ENCODE results near the gene OR2C3. TPM values are rescaled to one million over a fixed set of nuclear protein-coding genes. Genes with fewer than 3 reads are reported as not detected.

Gene OR2C3
- total and polyA plus RNA-seq, 2 experiments from 2014 or later = not detected

DNA sequence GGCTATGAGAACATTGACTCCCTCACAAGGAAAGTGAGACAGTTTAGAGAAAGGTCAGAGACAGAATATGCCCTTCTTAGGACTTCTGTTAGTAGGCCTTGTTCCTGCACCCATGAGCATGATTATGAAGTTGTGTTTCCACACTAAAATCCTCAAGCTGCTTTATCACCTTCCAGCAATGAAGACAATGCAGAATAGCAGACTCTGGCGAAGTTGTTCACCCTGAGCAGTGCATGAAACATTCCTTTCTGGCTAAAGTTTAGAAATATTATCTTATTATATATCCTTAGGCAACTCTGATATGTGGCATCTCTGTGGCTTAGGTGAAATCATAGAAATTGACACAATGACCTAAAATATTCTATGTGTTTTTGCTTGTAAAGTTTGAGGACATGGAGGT is 38.0 kb upstream of the OR2C3 start:
- no peak overlapping the region for H3K4me3 Mint-ChIP-seq
- no peaks in the 10 kb centered on the region for H3K27me3 Mint-ChIP-seq (ENCODE audit: insufficient read depth, low read depth, poor library complexity)
- H3K27ac Mint-ChIP-seq = no peak overlapping the region
- no peak for TF ChIP-seq EZH2 (IDR thresholded peaks at IDR 0.05; ENCODE audit: low read depth, unreplicated experiment)
- TF ChIP-seq, protein P1, sequence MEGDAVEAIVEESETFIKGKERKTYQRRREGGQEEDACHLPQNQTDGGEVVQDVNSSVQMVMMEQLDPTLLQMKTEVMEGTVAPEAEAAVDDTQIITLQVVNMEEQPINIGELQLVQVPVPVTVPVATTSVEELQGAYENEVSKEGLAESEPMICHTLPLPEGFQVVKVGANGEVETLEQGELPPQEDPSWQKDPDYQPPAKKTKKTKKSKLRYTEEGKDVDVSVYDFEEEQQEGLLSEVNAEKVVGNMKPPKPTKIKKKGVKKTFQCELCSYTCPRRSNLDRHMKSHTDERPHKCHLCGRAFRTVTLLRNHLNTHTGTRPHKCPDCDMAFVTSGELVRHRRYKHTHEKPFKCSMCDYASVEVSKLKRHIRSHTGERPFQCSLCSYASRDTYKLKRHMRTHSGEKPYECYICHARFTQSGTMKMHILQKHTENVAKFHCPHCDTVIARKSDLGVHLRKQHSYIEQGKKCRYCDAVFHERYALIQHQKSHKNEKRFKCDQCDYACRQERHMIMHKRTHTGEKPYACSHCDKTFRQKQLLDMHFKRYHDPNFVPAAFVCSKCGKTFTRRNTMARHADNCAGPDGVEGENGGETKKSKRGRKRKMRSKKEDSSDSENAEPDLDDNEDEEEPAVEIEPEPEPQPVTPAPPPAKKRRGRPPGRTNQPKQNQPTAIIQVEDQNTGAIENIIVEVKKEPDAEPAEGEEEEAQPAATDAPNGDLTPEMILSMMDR (conservative IDR thresholded peaks at IDR 0.05; ENCODE audit: low read depth in 2 of 2) = no peak
- TF ChIP-seq JUNB (IDR thresholded peaks at IDR 0.05; ENCODE audit: unreplicated experiment) = no peak
- no peak for TF ChIP-seq ZNF462 (CRISPR knock-in tag; IDR thresholded peaks at IDR 0.05)
- TF ChIP-seq ZNF331 (CRISPR knock-in tag; IDR thresholded peaks at IDR 0.05; ENCODE audit: low read depth) = no peak
- TF ChIP-seq STAT1 (IDR thresholded peaks at IDR 0.05; ENCODE audit: unreplicated experiment) = no peak
- TF ChIP-seq NANOG (IDR thresholded peaks at IDR 0.05; ENCODE audit: borderline replicate concordance) = no peak
- TF ChIP-seq ETS1 (IDR thresholded peaks at IDR 0.05) = no peak
- TF ChIP-seq ZNF114 (CRISPR knock-in tag; IDR thresholded peaks at IDR 0.05) = no peak
- TF ChIP-seq EZH2phosphoT487 (IDR thresholded peaks at IDR 0.05; ENCODE audit: unreplicated experiment) = no peak
- no peak for TF ChIP-seq CREB1 (CRISPR knock-in tag; IDR thresholded peaks at IDR 0.05; ENCODE audit: low read depth)
- no peak for TF ChIP-seq POLR2AphosphoS5 (IDR thresholded peaks at IDR 0.05; ENCODE audit: low read depth)
- TF ChIP-seq, protein P2, sequence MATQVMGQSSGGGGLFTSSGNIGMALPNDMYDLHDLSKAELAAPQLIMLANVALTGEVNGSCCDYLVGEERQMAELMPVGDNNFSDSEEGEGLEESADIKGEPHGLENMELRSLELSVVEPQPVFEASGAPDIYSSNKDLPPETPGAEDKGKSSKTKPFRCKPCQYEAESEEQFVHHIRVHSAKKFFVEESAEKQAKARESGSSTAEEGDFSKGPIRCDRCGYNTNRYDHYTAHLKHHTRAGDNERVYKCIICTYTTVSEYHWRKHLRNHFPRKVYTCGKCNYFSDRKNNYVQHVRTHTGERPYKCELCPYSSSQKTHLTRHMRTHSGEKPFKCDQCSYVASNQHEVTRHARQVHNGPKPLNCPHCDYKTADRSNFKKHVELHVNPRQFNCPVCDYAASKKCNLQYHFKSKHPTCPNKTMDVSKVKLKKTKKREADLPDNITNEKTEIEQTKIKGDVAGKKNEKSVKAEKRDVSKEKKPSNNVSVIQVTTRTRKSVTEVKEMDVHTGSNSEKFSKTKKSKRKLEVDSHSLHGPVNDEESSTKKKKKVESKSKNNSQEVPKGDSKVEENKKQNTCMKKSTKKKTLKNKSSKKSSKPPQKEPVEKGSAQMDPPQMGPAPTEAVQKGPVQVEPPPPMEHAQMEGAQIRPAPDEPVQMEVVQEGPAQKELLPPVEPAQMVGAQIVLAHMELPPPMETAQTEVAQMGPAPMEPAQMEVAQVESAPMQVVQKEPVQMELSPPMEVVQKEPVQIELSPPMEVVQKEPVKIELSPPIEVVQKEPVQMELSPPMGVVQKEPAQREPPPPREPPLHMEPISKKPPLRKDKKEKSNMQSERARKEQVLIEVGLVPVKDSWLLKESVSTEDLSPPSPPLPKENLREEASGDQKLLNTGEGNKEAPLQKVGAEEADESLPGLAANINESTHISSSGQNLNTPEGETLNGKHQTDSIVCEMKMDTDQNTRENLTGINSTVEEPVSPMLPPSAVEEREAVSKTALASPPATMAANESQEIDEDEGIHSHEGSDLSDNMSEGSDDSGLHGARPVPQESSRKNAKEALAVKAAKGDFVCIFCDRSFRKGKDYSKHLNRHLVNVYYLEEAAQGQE (IDR thresholded peaks at IDR 0.05; ENCODE audit: unreplicated experiment) = no peak
- Histone ChIP-seq H3K36me3 (ENCODE audit: insufficient read depth) (no peaks in the 10 kb centered on the region), H3K4me1 (ENCODE audit: insufficient read depth) (no peaks in the 10 kb centered on the region), H3K27ac (ENCODE audit: low read depth) (no peak overlapping the region), H3F3A (replicated peaks; ENCODE audit: low read depth) (no peaks in the 10 kb centered on the region), H2AFZ (no peak overlapping the region), H3K27me3 (ENCODE audit: insufficient read depth) (no peaks in the 10 kb centered on the region), H3K9me2 (ENCODE audit: insufficient read depth) (0 out of 2 replicates have a peak, but pooled peaks cover 7% of the 10 kb centered on the region), H3K79me2 (replicated peaks; ENCODE audit: insufficient read depth) (no peaks in the 10 kb centered on the region), H3K4me3 (no peak overlapping the region), H4K20me1 (replicated peaks; ENCODE audit: insufficient read depth) (no peaks in the 10 kb centered on the region), H3K4me2 (no peak overlapping the region)
- no peak for DNase-seq (ENCODE audit: low spot score)
- peaks cover 17% of the 10 kb centered on the region; the same call in 2 of the 3 replicates for H3K9me3 Mint-ChIP-seq
- no peaks in the 10 kb centered on the region; the same call in 1 of the 3 replicates for H3K36me3 Mint-ChIP-seq (ENCODE audit: low read depth)
- ATAC-seq = no peak
- H3K4me1 Mint-ChIP-seq = no peaks in the 10 kb centered on the region; the same call in 2 of the 3 replicates

All from GM23338 (cell line).